HepG2 (cell line): ENCODE data around the gene OGA. TPM values are rescaled to one million over a fixed set of nuclear protein-coding genes. Genes with fewer than 3 reads are reported as not detected.

Source experiments
- AGO2 ChIP-seq: fragments of 200-400 bp; formaldehyde crosslinking; optimal IDR thresholded peaks from 2 replicates; pipeline ENCODE3; 2017; ENCODE audit warnings: mild to moderate bottlenecking, low read depth, low read length, moderate library complexity
- EEA1 ChIP-seq: sonication (generic); formaldehyde crosslinking; IDR thresholded peaks from 2 replicates; pipeline ENCODE4 v1.5.1; 2020; ENCODE audit warnings: mild to moderate bottlenecking, missing genetic modification reagents, borderline replicate concordance
- EED ChIP-seq: sonication (generic); formaldehyde crosslinking; IDR thresholded peaks from 2 replicates; pipeline ENCODE4 v1.5.0; 2020; ENCODE audit warnings: mild to moderate bottlenecking, missing genetic modification reagents
- FOSL1 ChIP-seq: sonication (generic); formaldehyde crosslinking; IDR thresholded peaks from 2 replicates; pipeline ENCODE4 v1.9.0; 2021; ENCODE audit warnings: missing genetic modification reagents, borderline replicate concordance
- HCFC1 ChIP-seq: fragments of 150-350 bp; IDR thresholded peaks from 2 replicates; pipeline ENCODE4 v1.6.1; 2014; ENCODE audit warnings: low read depth, low read length
- ONECUT2 ChIP-seq: sonication (generic); formaldehyde crosslinking; IDR thresholded peaks from 2 replicates; pipeline ENCODE4 v1.4.0; 2020; ENCODE audit warnings: missing genetic modification reagents
- PAF1 ChIP-seq: IDR thresholded peaks from 2 replicates; pipeline ENCODE4 v1.6.1; 2016; ENCODE audit warnings: missing genetic modification reagents, missing compliant biosample characterization
- PAX8 ChIP-seq: sonication (generic); formaldehyde crosslinking; IDR thresholded peaks from 2 replicates; pipeline ENCODE4 v1.8.0; 2022; ENCODE audit warnings: mild to moderate bottlenecking, missing genetic modification reagents, borderline replicate concordance
- RXRB ChIP-seq: IDR thresholded peaks from 2 replicates; pipeline ENCODE4 v1.6.1; 2016; ENCODE audit warnings: borderline replicate concordance, missing genetic modification reagents, missing compliant biosample characterization
- SMYD3 ChIP-seq: sonication (generic); formaldehyde crosslinking; IDR thresholded peaks from 2 replicates; pipeline ENCODE4 v1.8.1; 2023; ENCODE audit warnings: mild to moderate bottlenecking, missing genetic modification reagents
- ZC3H13 ChIP-seq: sonication (generic); formaldehyde crosslinking; IDR thresholded peaks from 2 replicates; pipeline ENCODE4 v1.8.1; 2023; ENCODE audit warnings: mild to moderate bottlenecking, missing genetic modification reagents, moderate library complexity
- ZMYM3 ChIP-seq: sonication (generic); formaldehyde crosslinking; IDR thresholded peaks from 2 replicates; pipeline ENCODE4 v1.5.1; 2020; ENCODE audit warnings: mild to moderate bottlenecking, missing genetic modification reagents
- ZNF143 ChIP-seq: sonication (generic); formaldehyde crosslinking; IDR thresholded peaks from 2 replicates; pipeline ENCODE4 v1.4.0; 2020; ENCODE audit warnings: missing genetic modification reagents
- ZNF33A ChIP-seq: sonication (generic); formaldehyde crosslinking; IDR thresholded peaks from 2 replicates; pipeline ENCODE4 v1.5.1; 2020; ENCODE audit warnings: missing genetic modification reagents, mild to moderate bottlenecking, moderate library complexity, borderline replicate concordance
- ZNF34 ChIP-seq: sonication (generic); formaldehyde crosslinking; IDR thresholded peaks from 2 replicates; pipeline ENCODE4 v1.4.0; 2020; ENCODE audit warnings: mild to moderate bottlenecking, missing genetic modification reagents, borderline replicate concordance
- ZNF562 ChIP-seq: sonication (generic); formaldehyde crosslinking; IDR thresholded peaks from 2 replicates; pipeline ENCODE4 v1.8.0; 2022; ENCODE audit warnings: missing genetic modification reagents, borderline replicate concordance
- ZNF839 ChIP-seq: sonication (generic); formaldehyde crosslinking; IDR thresholded peaks from 2 replicates; pipeline ENCODE4 v1.4.0; 2020; ENCODE audit warnings: missing genetic modification reagents, mild to moderate bottlenecking, borderline replicate concordance
- polyA plus RNA-seq, 8 experiments: library from polyadenylated mRNA; depleted of rRNA in 3 of 8; stranded (reverse) in 7 of 8; unstranded in 1 of 8; fragments of >200 nt; fragmentation: Illumina TruSeq in 4 of 8; extraction: Trizol in 4 of 8; gene quantifications; 2 replicates each; pipeline versions ENCODE4 v1.2.1 to v1.2.3, GENCODE V29; 2011 to 2016; ENCODE audit warnings: low read depth in 4 of 8, missing spikeins in 1 of 8, mixed read lengths in 1 of 8; ENCODE audit not compliant: insufficient read depth in 1 of 8
- total RNA-seq, 5 experiments: library from RNA; depleted of rRNA; stranded (reverse); fragments of >200 nt; fragmentation: Illumina TruSeq; extraction: Trizol; gene quantifications; 2 replicates each; pipeline ENCODE4 v1.2.3, GENCODE V29; 2016; ENCODE audit warnings: low read depth in 1 of 5
- TF ChIP-seq, protein P1 (sequence below): sonication (generic); formaldehyde crosslinking; conservative IDR thresholded peaks from 2 replicates; pipeline ENCODE4 v1.4.0; 2020; ENCODE audit warnings: mild to moderate bottlenecking, missing genetic modification reagents, moderate library complexity
- TF ChIP-seq, protein P2 (sequence below): sonication (generic); formaldehyde crosslinking; IDR thresholded peaks from 2 replicates; pipeline ENCODE4 v1.8.0; 2022; ENCODE audit warnings: missing genetic modification reagents, low read depth, mild to moderate bottlenecking, borderline replicate concordance
- TF ChIP-seq, protein P3 (sequence below): sonication (generic); formaldehyde crosslinking; IDR thresholded peaks from 2 replicates; pipeline ENCODE4 v1.5.0; 2020; ENCODE audit warnings: mild to moderate bottlenecking, missing genetic modification reagents, borderline replicate concordance
- TF ChIP-seq, protein P4 (sequence below): sonication (generic); formaldehyde crosslinking; IDR thresholded peaks from 2 replicates; pipeline ENCODE4 v1.8.1; 2023; ENCODE audit warnings: mild to moderate bottlenecking, missing genetic modification reagents

Gene OGA
- total and polyA plus RNA-seq, 2 of the 13 experiments (the other 11 are each of a cell fraction or from before 2014, with no cell fraction given), result 33.2 to 39.8 TPM

DNA sequence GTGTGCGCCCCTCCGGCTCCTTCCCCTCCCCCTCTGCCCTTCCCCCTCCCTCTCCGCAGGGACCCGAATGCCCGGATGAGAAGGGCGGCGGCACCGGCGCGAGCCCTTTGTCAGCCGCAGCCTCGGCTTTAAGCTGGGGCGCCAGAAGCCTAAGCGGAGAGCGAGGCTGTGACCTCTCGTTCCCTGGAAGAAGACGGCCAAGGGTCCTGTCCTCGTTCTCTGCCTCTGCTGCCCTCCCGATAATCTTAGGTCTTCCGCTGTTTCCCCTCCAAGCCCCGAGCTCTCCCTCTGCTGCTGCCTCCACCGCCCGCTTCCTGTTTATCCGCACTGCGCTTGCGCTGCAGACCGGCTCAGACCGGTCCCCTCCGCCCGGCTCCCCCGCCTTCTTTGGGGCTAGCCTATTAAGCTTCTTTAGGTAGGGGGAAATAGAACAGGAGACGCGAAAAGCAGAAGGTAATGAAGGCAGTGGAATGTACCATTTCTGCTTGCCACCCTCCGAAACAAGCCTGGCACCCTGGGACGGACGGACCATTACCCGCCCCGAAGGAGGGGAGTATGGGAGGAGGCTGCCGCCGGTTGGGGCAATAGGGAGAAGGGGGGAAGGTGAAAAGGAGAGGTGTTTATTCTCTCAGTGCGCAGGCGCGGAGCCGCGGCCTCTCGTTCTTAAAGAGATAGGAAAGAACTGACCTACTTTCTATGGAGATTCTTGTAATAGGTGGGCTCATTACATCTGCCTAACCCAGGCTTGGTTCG lies at the start of gene OGA (continued):
- TF ChIP-seq, protein P1, sequence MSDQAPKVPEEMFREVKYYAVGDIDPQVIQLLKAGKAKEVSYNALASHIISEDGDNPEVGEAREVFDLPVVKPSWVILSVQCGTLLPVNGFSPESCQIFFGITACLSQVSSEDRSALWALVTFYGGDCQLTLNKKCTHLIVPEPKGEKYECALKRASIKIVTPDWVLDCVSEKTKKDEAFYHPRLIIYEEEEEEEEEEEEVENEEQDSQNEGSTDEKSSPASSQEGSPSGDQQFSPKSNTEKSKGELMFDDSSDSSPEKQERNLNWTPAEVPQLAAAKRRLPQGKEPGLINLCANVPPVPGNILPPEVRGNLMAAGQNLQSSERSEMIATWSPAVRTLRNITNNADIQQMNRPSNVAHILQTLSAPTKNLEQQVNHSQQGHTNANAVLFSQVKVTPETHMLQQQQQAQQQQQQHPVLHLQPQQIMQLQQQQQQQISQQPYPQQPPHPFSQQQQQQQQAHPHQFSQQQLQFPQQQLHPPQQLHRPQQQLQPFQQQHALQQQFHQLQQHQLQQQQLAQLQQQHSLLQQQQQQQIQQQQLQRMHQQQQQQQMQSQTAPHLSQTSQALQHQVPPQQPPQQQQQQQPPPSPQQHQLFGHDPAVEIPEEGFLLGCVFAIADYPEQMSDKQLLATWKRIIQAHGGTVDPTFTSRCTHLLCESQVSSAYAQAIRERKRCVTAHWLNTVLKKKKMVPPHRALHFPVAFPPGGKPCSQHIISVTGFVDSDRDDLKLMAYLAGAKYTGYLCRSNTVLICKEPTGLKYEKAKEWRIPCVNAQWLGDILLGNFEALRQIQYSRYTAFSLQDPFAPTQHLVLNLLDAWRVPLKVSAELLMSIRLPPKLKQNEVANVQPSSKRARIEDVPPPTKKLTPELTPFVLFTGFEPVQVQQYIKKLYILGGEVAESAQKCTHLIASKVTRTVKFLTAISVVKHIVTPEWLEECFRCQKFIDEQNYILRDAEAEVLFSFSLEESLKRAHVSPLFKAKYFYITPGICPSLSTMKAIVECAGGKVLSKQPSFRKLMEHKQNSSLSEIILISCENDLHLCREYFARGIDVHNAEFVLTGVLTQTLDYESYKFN (CRISPR knock-in tag), result 0 out of 2 replicates have a peak, but pooled peaks have one; percentile 50
- no peak for TF ChIP-seq PAX8 (CRISPR knock-in tag)
- no peak; the same call in 1 of the 2 replicates for TF ChIP-seq ZNF33A (CRISPR knock-in tag)
- TF ChIP-seq EED (CRISPR knock-in tag), result no peak
- TF ChIP-seq FOSL1 (CRISPR knock-in tag), result no peak
- 0 out of 2 replicates have a peak, but pooled peaks have one; percentile 41 for TF ChIP-seq RXRB (CRISPR knock-in tag)
- TF ChIP-seq, protein P2, sequence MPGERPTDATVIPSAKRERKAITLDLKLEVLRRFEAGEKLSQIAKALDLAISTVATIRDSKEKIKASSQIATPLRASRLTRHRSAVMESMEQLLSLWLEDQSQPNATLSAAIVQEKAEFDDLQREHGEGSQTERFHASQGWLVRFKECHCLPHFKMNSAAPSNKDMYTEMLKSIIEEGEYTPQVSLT (CRISPR knock-in tag), result no peak
- 0 out of 2 replicates have a peak, but pooled peaks have one; percentile 63 for TF ChIP-seq SMYD3 (CRISPR knock-in tag)
- TF ChIP-seq EEA1, result no peak
- peak; percentile 64 for TF ChIP-seq AGO2
- TF ChIP-seq HCFC1, result no peak; the same call in 1 of the 2 replicates
- TF ChIP-seq ZNF34 (CRISPR knock-in tag), result no peak
- no peak for TF ChIP-seq ZNF562 (CRISPR knock-in tag)
- TF ChIP-seq, protein P3, sequence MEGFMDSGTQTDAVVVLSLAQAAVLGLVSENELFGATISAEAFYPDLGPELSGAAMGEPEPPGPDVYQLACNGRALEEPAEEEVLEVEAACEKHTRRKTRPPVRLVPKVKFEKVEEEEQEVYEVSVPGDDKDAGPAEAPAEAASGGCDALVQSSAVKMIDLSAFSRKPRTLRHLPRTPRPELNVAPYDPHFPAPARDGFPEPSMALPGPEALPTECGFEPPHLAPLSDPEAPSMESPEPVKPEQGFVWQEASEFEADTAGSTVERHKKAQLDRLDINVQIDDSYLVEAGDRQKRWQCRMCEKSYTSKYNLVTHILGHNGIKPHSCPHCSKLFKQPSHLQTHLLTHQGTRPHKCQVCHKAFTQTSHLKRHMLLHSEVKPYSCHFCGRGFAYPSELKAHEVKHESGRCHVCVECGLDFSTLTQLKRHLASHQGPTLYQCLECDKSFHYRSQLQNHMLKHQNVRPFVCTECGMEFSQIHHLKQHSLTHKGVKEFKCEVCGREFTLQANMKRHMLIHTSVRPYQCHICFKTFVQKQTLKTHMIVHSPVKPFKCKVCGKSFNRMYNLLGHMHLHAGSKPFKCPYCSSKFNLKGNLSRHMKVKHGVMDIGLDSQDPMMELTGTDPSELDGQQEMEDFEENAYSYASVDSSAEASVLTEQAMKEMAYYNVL, result peak; percentile 97
- TF ChIP-seq ZC3H13 (CRISPR knock-in tag), result no peak; the same call in 1 of the 2 replicates
- 0 out of 2 replicates have a peak, but pooled peaks have one; percentile 57 for TF ChIP-seq PAF1 (CRISPR knock-in tag)
- TF ChIP-seq, protein P4, sequence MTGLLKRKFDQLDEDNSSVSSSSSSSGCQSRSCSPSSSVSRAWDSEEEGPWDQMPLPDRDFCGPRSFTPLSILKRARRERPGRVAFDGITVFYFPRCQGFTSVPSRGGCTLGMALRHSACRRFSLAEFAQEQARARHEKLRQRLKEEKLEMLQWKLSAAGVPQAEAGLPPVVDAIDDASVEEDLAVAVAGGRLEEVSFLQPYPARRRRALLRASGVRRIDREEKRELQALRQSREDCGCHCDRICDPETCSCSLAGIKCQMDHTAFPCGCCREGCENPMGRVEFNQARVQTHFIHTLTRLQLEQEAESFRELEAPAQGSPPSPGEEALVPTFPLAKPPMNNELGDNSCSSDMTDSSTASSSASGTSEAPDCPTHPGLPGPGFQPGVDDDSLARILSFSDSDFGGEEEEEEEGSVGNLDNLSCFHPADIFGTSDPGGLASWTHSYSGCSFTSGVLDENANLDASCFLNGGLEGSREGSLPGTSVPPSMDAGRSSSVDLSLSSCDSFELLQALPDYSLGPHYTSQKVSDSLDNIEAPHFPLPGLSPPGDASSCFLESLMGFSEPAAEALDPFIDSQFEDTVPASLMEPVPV (CRISPR knock-in tag), result no peak
- TF ChIP-seq ONECUT2 (CRISPR knock-in tag), result no peak
- TF ChIP-seq ZMYM3 (CRISPR knock-in tag), result 0 out of 2 replicates have a peak, but pooled peaks have one; percentile 6
- TF ChIP-seq ZNF143 (CRISPR knock-in tag), result peak; percentile 82
- no peak for TF ChIP-seq ZNF839 (CRISPR knock-in tag)
